ENCODE measurements around the gene EIF6. TPM values are rescaled to one million over a fixed set of nuclear protein-coding genes. Genes with fewer than 3 reads are reported as not detected.

EIF6 gene
- 100 to 1,000 TPM; 176 to 240 (median 198) TPM for total RNA-seq

GRCh38 chr20:35284267-35284991 is at the start of gene EIF6:
Gene EIF6 (minus strand): TSS chr20:35284772. CDS start chr20:35284487, 285 bp downstream.
- Histone ChIP-seq H3K27ac (peak within 1 kb of the TSS; percentile 93 to 98 (median 96)), H3K27me3 (no peaks in the 10 kb centered on the region), H3K4me1 (peaks cover 19 to 63% (median 27%) of the 10 kb centered on the region in 3 donors), H3K4me3 (peak within 1 kb of the TSS; percentile 71 to 92 (median 88)), H3K36me3 (peaks cover 8 to 64% (median 13%) of the 10 kb centered on the region in 3 donors), H3K9me3 (no peaks in the 10 kb centered on the region)
- DNase-seq: peak; percentile 17
- intact Hi-C loops (cut with DNase I): no loop called here
- WGBS, 2 donors: 0 to 1% methylated on average over 6 to 21 of the region's 61 CpGs
- no peak for TF ChIP-seq CTCF (IDR thresholded peaks at IDR 0.05)
- TF ChIP-seq POLR2A (IDR thresholded peaks at IDR 0.05): peak in 1 of 4 donors; percentile 42

- H3K36me3 ChIP-seq: peaks cover 0 to 11% (median 0%) of the 10 kb centered on the region in 3 donors
- peaks cover 0 to 30% (median 7%) of the 10 kb centered on the region in 3 donors for H3K4me1 ChIP-seq
- no peaks in the 10 kb centered on the region for H3K27me3 ChIP-seq
- H3K9me3 ChIP-seq: no peaks in the 10 kb centered on the region
- 58 to 62% methylated on average over 4 of the region's 4 CpGs for WGBS, 2 donors
- no peak overlapping the region for H3K27ac ChIP-seq
- intact Hi-C loops (cut with DNase I): no loop called here
- no peak for DNase-seq
- no peak overlapping the region for H3K4me3 ChIP-seq
- TF ChIP-seq POLR2A (IDR thresholded peaks at IDR 0.05): no peak
- TF ChIP-seq CTCF (IDR thresholded peaks at IDR 0.05): no peak
Measured at GRCh38 chr20:35333606-35334005, 49.0 kb upstream of the EIF6 start.

DNA sequence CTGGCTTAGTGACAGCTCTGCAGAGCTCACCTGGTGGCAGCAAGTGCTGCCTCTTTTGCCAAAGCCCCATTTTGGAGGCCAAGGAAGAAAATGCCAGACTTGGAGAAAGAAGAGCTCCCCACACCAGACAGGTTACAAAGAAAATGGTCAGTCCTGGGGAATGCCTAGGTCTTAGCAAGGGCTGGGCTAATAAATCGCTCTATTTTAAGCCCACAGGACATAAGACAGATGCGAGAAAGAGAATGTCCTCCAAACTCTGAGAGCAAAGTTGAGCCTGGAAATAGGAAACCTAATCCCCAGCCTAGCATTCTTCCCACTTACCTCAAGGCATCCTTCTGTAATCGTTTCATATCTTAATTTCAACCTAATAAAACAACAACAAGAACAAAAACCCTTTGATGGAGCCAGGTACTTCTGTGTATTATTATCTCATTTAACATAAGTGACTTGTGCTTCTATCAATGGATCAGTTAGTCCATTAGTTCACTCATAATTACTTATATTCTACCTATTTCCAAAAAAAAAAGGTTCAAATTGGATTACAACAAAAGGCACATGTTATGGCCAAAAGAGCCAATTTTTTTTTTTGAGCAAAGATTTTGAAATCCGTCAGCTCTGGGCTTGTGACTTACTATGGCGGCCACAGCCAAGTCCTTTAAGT is 48.1 kb upstream of the EIF6 start:
- Histone ChIP-seq H3K27me3 (no peaks in the 10 kb centered on the region), H3K4me1 (peaks cover 0 to 30% (median 7%) of the 10 kb centered on the region in 3 donors), H3K9me3 (no peaks in the 10 kb centered on the region), H3K36me3 (peaks cover 0 to 11% (median 0%) of the 10 kb centered on the region in 3 donors), H3K27ac (no peak overlapping the region), H3K4me3 (no peak overlapping the region)
- intact Hi-C loops (cut with DNase I): no loop called here
- no peak for DNase-seq
- 84 to 91% methylated on average over 5 of the region's 5 CpGs for WGBS, 2 donors
- TF ChIP-seq POLR2A (IDR thresholded peaks at IDR 0.05): no peak
- no peak for TF ChIP-seq CTCF (IDR thresholded peaks at IDR 0.05)

DNA sequence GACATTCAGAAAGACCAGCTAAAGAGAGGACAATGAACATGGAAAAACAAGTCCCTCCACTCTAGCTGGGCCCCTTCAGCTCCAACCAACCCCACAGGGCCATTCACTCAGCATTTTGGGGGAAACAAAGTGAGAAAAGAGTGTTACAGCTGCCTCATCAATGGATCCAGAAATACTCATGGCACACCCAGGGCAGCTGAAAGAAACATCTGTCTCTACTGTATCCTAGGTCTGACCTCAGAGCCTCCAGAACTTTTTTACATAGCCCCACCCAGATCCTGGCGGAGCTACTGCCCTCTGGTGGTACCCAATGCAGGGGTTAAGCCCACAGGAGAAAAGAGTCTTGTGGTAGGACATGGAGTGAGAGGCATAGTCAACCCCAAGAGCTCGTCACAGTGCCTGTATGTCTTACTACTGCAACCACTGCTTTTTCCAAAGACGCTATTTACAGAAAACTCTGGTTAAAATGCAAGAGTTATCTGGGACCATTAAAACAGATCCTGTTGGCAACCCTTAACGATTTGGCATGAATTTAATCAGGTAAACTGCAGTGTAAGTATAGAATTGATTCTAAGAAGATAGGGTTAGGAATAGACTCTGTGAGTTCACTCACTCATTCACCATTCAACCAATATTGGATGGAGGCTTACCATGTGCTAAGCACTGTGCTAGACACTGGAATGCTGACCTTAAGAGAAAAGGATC is 45.0 kb upstream of the EIF6 start:
- WGBS, 2 donors: 57 to 75% methylated on average over 4 of the region's 4 CpGs
- intact Hi-C loops (cut with DNase I): no loop called here

More for the DNA sequence above, 45.0 kb upstream of the EIF6 start:
- H3K4me3 ChIP-seq: no peak overlapping the region
- H3K9me3 ChIP-seq: no peaks in the 10 kb centered on the region
- peaks cover 0 to 11% (median 0%) of the 10 kb centered on the region in 3 donors for H3K36me3 ChIP-seq
- peak in 5 of 6 experiments; percentile 51 to 83 (median 70) for TF ChIP-seq CTCF (IDR thresholded peaks at IDR 0.05)
- TF ChIP-seq POLR2A (IDR thresholded peaks at IDR 0.05): no peak
- peak overlapping the region in 2 of 4 donors; percentile 23 to 36 for H3K27ac ChIP-seq
- no peak for DNase-seq
- no peaks in the 10 kb centered on the region for H3K27me3 ChIP-seq
- peaks cover 0 to 38% (median 7%) of the 10 kb centered on the region in 3 donors for H3K4me1 ChIP-seq

Data from esophagus squamous epithelium (tissue), 5 donors.